Midbrain (tissue), 1 donor: ENCODE data around the gene SEPTIN12.

Source experiments
- DNase-seq: peaks from one replicate; lab custom pipeline; 2025; lab: John Stamatoyannopoulos, UW

SEPTIN12 gene, protein sequence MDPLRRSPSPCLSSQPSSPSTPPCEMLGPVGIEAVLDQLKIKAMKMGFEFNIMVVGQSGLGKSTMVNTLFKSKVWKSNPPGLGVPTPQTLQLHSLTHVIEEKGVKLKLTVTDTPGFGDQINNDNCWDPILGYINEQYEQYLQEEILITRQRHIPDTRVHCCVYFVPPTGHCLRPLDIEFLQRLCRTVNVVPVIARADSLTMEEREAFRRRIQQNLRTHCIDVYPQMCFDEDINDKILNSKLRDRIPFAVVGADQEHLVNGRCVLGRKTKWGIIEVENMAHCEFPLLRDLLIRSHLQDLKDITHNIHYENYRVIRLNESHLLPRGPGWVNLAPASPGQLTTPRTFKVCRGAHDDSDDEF

DNA sequence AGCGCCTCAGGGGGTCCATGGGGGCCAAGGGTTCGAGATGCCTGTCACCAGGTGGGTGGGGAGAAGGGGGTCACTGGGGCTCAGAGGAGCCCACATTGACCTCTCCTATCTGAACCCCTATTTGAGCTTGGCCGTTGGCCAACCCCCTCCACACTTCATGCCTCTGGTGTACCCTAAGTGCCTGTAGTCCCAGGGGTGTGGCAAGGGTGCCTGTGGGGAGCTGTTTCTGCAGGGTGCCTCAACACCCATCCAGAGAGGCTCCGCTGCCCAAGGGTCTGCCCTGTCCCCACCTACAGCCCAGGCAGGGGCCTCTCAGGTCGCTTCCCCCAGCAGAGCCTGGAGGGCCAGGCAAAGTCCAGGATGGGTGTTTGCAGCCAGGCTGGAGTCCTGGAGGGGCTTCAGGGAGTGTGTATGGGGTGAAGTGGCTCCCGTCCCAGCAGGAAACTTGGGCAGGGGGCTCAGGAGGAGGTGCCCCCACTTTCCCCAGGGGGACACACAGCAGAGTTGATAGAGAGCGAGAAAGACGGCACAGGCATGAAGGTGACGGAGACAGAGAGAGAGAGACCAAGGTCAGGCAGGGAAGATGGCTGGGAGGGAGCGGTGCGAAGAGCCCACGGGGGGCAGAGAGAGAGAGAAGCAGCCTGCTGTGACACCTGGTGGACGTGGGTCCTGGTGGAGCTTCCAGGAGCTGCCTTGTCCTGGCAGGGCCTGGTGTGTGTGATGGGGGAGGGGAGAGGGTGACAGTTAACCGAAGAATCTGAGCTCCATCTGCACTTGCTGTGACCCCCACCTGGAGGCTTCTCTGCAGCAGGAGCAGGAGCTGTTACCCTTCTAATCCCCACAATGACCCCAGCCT is at the start of gene SEPTIN12:
Gene SEPTIN12 (minus strand): TSS at position 719 of the 856 bp plus-strand sequence. CDS start 700 bp downstream, at position 19.
- no peak for DNase-seq

GRCh38 chr16:4836727-4837126 is 48.6 kb upstream of the SEPTIN12 start:
- no peak for DNase-seq

DNA sequence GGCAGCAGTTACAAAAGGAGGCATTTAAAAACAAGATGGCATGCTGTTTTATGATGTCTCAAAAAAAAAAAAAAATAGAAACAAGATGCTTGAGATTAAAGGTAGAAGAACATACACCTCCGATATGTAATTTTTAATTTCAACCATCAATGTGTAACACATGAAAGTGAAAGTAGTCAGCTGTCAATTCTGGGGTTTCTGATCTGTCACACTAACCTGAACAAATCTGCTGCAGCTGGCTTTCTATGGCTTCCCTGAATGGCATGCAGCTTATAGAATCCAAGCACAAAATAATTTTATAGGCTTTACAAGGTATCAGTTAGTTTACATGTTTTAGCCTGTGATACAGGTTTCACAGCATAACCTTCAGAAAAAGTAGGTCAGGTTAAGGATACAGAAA is 45.4 kb upstream of the SEPTIN12 start:
- DNase-seq, result no peak

DNA sequence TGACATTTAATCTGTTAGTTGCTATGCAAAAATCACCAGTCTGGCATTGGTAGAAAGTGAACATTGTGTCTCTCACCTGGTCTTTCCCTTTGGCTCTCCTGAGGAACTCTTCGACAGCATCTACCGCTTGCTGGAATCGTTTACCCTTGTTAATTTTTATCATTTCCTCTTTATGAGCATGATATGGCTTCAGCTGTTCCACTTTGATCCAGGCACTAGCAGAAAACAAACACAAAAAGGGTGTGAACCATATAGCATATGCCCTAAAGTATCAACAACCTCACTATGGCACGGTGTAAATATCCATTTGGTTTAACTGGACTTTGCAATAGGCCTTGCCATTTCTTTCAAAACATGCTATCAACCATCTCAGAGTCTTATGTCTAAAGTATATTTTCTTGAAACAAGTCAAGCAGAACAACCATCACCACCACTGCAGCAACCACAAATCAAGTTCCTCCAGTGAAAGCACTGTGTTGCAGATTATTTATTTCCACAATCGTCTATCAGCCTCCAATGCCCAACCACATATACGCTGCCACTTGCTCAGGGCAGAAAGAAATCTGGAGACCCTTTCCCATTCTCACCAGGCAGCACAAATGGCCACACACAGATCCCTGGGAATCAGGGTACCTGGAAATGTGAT is 44.7 kb upstream of the SEPTIN12 start:
- DNase-seq, result no peak

DNA sequence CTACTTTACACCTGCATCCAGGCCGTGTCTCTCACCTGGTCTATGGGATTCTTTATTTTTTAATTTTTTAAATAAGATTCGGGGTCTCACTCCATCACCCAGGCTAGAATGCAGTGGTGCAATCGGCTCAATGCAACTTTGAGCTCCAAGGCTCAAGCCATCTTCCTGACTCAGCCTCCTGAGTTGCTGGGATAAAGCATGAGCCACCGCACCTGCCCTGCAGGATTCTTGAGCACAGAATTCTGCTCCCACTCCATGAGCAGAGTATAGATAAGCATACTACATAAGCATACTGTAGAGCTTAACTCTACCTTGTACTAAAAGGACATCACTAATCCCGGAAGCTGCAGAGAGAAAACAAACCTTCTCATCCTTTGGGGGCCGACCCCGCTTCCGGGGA is 43.5 kb upstream of the SEPTIN12 start:
- no peak for DNase-seq

DNA sequence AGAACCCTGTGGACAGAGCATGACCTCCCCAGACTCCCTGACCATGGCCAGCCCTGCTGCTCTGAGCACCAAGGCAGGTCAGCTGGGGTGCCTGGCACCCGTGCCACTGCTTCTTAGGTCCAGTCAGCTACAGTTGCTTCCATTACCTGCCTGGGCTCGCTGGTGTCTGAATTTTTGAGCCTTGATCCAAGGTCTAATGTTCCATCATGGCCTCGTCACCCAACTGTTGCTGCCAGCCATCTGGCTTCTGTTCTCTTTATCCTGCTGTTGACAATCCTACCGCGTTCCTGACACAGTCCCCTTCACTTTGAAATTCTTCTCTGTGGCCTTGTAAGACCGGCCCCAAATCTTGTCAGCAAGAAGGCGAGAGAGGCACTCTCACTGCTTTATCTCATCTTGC is 42.3 kb upstream of the SEPTIN12 start:
- no peak for DNase-seq

- DNase-seq, result no peak
These were observed 40.6 kb upstream of the SEPTIN12 start for GRCh38 chr16:4828567-4829321.

GRCh38 chr16:4826980-4827379 is 38.8 kb upstream of the SEPTIN12 start:
- DNase-seq, result no peak

DNA sequence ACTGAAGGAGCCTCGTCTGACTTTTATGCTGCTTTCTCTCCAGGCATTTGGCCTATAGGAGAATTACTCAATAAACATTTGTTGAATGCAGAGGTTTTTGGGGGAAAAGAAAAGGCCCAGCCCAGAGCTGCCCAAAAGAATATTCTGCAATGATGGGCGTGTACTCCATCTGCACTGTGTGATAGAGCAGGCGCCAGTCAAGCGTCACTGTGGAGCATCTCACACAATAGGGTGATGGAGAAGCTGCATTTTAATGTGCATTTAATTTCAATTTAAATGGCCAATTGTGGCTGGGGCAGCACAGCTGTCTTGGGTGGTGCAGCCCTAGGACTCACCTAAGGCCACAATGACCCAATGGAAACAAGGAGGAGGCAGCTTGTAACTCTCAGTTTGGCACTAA is 38.4 kb upstream of the SEPTIN12 start:
- no peak for DNase-seq

DNA sequence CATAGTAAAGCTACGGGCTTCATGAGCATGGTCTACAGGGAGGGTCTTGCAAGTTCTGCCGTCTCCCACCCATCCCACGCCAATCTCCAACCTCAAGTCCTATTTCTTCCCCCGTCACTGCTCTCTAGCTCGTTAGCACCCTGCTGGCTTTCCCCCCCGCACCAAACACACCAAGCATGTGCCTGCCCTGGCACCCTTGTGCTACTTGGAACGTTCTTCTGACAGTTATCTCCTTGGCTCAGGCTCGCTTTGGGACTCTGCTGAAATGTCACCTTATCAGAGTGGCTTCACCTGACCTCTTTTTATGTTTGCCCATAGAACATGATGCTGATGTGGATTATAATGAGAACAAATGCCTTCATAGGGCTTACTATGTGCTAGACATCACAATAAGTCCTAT is 37.1 kb upstream of the SEPTIN12 start:
- no peak for DNase-seq

- no peak for DNase-seq
These were observed 32.5 kb upstream of the SEPTIN12 start for GRCh38 chr16:4820652-4821051.

- DNase-seq, result no peak
These were observed 26.5 kb upstream of the SEPTIN12 start for GRCh38 chr16:4814542-4815173.

- no peak for DNase-seq
These were observed 25.9 kb upstream of the SEPTIN12 start for GRCh38 chr16:4814046-4814445.

DNA sequence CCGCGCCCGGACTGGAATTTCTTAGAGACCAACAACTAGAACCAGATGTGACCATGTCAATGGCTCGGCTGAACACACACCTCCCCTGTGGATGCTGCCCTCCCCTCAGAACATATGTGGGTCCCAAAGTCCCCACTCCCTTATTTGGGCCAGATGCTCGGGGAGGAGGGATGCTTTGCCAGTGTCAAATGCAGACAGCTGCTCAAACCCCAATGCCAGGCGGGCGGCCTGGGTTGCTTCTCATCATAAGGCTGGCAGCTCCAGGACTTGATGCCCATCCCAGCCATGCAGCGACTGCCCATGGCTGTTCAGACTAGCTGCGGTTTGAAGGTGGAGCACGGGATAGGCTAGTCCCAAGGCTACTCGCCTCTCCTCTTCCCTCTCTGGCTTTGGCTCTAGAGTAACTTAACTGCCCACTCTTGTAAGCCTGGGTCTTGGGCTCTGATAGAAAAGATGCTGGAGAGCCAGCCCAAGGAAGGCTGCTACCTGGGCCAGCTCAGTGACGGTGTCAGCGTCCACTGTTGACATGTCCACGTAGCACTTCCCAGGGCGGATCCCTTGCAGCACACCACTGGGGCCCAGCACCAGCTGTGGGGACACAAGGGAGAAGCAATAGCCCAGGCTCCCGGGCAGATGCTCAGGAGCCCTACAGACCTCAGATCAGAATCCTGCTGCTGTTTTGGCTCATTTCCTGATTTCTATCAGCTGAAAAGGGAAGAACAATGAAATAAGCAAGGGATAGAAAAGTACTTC is 25.3 kb upstream of the SEPTIN12 start:
- no peak for DNase-seq

DNA sequence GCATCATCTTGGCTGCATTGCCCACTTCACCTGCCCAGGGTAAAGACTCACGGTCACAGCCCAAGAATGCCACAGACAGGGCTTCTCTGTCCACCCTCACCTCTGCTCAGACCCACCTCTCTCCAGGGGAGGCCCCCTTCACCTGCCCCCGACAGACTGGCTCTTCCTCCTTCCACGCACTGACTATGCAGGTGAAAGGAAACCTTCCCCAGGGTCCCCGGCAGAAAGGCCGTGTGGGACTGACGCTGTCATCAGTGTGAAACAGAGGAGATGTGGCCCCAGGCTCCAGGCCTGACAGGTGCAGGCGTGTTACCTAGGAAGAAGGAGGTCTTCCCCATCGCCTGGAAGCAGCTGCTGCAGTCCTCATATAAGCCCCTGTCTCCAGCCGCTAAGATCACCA is 23.6 kb upstream of the SEPTIN12 start:
- no peak for DNase-seq

DNA sequence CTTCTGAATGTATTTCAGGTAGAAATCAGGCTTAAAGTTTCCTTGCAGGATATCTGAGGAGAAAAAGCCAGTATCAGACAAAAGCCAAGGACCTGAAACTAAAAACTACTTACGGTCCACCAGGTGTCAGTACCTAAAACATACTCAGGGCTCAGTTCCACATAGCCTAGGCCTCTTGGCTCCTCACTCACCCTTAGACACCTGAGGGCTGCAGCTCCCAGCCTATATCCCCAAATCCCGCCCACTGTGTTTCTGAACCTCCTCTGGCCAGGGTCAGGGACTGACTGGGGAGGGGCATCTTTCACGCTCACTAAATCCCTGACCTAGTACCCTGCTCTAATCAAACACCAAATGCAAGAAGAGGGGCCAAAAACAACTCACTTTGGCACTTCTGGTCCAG is 23.1 kb upstream of the SEPTIN12 start:
- no peak for DNase-seq

DNA sequence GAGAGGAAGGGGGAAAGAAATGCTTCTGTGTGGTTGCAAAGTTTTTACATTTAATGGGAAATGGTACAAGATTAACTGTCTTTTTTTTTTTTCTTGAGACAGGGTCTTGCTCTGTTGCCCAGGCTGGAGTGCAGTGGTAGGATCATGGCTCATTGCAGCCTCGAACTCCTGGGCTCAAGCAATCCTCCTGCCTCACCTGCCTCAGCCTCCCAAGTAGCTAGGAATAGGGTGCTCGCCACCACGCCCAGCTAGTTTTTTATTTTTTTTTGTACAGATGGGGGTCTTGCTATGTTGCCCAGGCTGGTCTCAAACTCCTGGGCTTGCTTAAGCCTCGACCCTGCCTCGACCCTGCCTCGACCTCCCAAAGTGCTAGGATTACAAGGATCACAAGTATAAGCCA is 18.1 kb upstream of the SEPTIN12 start:
- DNase-seq, result no peak

DNA sequence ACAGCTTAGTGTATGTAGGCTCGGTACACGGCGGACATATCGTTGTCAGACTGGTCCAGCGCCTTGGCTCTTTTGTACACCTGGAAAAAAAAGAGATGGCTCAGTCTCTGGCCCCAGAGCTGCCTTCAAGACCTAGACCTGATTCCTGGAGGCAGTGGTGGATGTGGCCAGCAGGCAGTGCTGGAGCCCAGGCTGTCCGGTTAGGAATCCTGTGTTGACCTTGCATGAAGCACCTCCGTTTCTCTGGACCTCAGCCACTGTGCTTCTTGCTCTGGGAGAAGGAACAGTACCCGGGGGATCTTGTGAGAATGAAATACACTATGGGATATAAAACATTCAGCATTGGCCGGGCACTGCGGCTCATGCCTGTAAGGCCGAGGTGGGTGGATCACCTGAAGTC is 17.1 kb upstream of the SEPTIN12 start:
- no peak for DNase-seq

DNA sequence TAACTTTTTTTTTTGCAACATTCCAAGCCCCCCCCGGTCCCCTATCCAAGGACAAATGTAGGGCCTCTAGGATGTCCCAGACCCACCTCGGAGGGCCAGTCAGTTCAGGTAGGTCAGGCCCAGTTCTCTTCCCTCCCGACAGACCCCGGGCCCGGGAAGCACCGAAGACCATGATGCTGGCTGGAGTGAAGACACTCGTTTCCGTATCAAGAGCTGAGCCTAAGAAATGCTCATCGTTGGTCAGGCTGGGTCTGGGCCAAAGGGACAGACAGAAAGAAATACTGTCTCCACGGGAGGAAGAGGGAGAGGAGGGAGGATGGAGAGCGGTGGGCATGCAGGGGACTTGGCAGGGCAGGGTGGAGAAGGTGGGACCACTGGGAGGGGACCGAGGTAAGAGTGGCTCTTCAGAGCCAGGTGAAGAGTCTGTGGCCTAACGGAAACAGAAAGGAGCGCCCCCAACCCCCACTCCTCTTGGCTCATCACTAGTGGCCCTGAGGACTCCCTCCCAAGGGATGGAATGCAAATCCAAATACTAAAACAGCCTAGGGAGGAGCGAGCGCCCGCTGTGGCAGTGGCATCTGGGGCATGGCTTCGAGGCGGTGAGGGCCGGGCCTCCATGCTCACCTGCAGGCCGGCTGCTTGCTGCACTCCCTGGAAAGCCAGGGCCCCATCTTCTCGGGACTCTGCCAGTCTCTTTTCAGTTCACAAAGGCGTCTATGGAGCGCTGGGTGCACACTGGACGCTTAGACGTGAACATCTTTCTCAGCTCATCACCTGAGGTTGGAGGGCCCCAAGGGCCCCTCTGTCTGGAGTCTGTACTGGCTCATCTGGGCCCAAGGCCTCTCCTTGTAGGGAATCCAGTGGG is 16.0 kb upstream of the SEPTIN12 start:
- no peak for DNase-seq

GRCh38 chr16:4803401-4803844 is 15.3 kb upstream of the SEPTIN12 start:
- DNase-seq, result peak; percentile 32
